Mesothelial cell of epicardium (in vitro differentiated cells): ENCODE results near the gene VSTM2B. TPM values are rescaled to one million over a fixed set of nuclear protein-coding genes. Genes with fewer than 3 reads are reported as not detected.

Experiments used
- DNase-seq, 2 experiments: peaks; one replicate each; pipeline ENCODE4 v3.0.0; 2021; ENCODE audit warnings: low spot score in 2 of 2; ENCODE audit not compliant: unreplicated experiment in 2 of 2
- H3K27ac Mint-ChIP-seq: 2 replicates; pipeline ENCODE4 v1.8.0; 2021; ENCODE audit warnings: mixed read lengths
- H3K27me3 Mint-ChIP-seq: 2 replicates; pipeline ENCODE4 v1.8.0; 2021; ENCODE audit warnings: low read depth, mixed read lengths
- H3K36me3 Mint-ChIP-seq: 2 replicates; pipeline ENCODE4 v1.8.0; 2021; ENCODE audit warnings: mixed read lengths
- H3K4me1 Mint-ChIP-seq: 2 replicates; pipeline ENCODE4 v1.8.0; 2021; ENCODE audit warnings: mixed read lengths
- H3K4me3 Mint-ChIP-seq: 2 replicates; pipeline ENCODE4 v1.8.0; 2021; ENCODE audit warnings: mild to moderate bottlenecking, moderate library complexity, mixed read lengths
- H3K9me3 Mint-ChIP-seq: 2 replicates; pipeline ENCODE4 v1.8.0; 2021; ENCODE audit warnings: mixed read lengths
- total RNA-seq: library from RNA; stranded (reverse); gene quantifications from 3 replicates; pipeline ENCODE4 v1.2.1, GENCODE V29; 2021
- TF ChIP-seq, protein P1 (sequence below): fragments of 200-600 bp; sonication (generic); IDR thresholded peaks from one replicate; pipeline ENCODE4 v1.5.0; 2021; ENCODE audit warnings: antibody characterized with exemption; ENCODE audit not compliant: unreplicated experiment

Gene VSTM2B
- total RNA-seq, 1 donor from 2014 or later: not detected

DNA sequence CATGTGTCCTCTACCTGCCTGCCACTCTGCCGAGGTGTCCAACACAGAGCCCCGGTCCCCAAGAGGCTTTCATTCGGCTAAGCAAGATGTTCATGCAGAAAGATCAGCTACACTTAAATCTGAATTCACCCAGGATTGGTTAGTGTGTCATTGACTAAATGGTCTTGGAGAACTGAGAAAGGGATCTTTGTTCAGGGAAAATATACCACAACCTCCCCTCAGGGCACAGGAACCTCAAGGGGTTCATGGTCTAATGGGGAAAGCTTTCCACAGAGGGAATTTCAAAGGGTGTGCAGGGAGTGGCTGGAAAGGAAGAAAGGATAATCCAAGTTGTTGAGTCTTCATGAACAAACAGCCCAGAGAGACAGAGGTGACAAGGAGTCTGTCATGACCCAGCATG is 65.9 kb downstream of the VSTM2B start:
- DNase-seq: no peak
- no peak overlapping the region for H3K27ac Mint-ChIP-seq
- H3K4me1 Mint-ChIP-seq: no peaks in the 10 kb centered on the region
- peaks cover 94% of the 10 kb centered on the region for H3K27me3 Mint-ChIP-seq
- TF ChIP-seq, protein P1, sequence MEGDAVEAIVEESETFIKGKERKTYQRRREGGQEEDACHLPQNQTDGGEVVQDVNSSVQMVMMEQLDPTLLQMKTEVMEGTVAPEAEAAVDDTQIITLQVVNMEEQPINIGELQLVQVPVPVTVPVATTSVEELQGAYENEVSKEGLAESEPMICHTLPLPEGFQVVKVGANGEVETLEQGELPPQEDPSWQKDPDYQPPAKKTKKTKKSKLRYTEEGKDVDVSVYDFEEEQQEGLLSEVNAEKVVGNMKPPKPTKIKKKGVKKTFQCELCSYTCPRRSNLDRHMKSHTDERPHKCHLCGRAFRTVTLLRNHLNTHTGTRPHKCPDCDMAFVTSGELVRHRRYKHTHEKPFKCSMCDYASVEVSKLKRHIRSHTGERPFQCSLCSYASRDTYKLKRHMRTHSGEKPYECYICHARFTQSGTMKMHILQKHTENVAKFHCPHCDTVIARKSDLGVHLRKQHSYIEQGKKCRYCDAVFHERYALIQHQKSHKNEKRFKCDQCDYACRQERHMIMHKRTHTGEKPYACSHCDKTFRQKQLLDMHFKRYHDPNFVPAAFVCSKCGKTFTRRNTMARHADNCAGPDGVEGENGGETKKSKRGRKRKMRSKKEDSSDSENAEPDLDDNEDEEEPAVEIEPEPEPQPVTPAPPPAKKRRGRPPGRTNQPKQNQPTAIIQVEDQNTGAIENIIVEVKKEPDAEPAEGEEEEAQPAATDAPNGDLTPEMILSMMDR: no peak
- H3K36me3 Mint-ChIP-seq: no peaks in the 10 kb centered on the region
- H3K9me3 Mint-ChIP-seq: no peaks in the 10 kb centered on the region
- no peak overlapping the region for H3K4me3 Mint-ChIP-seq

DNA sequence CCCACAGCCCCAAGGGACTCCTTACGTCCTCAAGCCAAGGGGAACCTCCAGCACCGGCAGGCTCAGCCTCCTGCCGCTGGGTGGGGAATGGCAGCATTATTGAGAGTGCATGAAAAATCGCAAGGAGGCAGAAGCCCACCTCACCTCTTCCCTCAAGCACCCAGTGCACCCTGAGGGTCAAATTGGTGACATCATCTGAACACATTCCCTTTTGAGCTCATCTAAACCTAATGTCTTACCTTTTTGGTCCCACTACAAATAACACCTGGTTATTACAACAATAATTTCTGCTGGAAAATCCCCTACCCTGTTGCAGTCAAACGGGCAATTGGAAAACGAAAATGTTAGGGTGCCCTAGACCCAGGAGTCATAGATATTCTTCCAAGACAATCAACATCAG is 68.1 kb downstream of the VSTM2B start:
- Mint-ChIP-seq H3K9me3 (no peaks in the 10 kb centered on the region), H3K4me3 (no peak overlapping the region), H3K36me3 (no peaks in the 10 kb centered on the region), H3K27ac (no peak overlapping the region), H3K4me1 (no peaks in the 10 kb centered on the region), H3K27me3 (peaks cover 93% of the 10 kb centered on the region)
- no peak for DNase-seq
- TF ChIP-seq, protein P1: no peak

DNA sequence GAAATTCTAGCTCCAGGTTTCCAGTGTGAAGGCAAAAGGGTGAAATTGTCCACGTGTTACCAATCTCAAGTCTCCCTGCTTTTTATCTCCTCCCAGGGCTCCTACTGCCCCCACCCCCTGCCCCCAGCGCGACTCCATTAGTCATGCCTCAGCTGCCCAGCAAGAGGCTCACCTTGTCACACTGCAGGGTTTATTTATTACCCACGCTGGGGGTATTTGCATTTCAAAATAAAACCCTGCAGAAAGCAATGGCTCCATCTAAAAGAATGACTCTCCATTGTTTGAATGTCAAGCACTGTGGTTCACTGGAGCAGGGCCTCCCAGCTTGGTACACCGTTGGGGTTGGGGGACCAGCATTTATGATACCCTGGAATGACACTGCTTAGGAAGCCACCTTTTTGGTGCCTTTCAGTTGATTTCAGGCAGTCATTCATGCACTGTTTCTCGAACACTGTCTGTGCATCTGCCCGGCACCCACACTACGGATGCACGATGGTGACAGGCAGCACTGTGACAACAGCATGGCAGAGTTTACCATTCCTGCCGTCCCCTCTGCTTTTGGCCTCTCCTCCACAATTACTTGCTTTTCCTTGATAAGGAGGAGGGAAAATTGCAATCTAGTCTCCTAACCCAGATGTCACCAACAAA is 70.4 kb downstream of the VSTM2B start:
- no peaks in the 10 kb centered on the region for H3K9me3 Mint-ChIP-seq
- DNase-seq: no peak
- no peaks in the 10 kb centered on the region for H3K4me1 Mint-ChIP-seq
- no peaks in the 10 kb centered on the region for H3K36me3 Mint-ChIP-seq
- TF ChIP-seq, protein P1: no peak
- no peak overlapping the region for H3K27ac Mint-ChIP-seq
- peaks cover 74% of the 10 kb centered on the region for H3K27me3 Mint-ChIP-seq
- H3K4me3 Mint-ChIP-seq: no peak overlapping the region

DNA sequence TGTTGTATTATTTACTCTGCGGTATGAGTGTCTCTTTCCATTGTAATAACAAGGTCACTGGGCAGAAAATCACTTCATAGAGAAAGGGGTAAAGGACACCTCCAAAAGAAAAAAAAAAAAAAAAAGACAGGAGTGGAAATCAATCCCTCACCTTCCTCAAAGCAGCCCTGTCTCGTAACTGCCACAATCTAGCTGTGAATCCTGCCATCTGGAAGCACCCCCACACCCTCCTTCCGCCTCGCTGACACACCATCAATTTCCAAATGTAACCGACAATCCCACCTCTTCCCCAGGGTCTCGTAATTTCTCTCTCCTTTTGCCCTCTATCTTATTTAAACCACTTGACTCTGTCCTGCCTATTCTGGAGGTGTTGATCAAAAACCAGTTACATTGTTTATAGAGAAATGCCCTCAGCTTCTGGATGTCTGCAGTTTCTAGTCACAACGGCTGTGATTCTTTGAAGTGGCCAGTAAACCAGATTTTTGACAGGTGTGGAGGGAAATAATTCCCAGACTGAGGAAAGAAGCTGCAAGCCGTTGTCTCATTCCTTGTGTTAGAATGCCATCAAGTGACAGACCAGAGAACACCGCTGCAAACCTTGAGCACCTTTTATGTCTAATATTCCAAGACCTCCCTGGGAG is 71.2 kb downstream of the VSTM2B start:
- Mint-ChIP-seq H3K27ac (no peak overlapping the region), H3K4me3 (no peak overlapping the region), H3K4me1 (no peaks in the 10 kb centered on the region), H3K36me3 (no peaks in the 10 kb centered on the region), H3K27me3 (peaks cover 66% of the 10 kb centered on the region), H3K9me3 (no peaks in the 10 kb centered on the region)
- TF ChIP-seq, protein P1: no peak
- DNase-seq: no peak

DNA sequence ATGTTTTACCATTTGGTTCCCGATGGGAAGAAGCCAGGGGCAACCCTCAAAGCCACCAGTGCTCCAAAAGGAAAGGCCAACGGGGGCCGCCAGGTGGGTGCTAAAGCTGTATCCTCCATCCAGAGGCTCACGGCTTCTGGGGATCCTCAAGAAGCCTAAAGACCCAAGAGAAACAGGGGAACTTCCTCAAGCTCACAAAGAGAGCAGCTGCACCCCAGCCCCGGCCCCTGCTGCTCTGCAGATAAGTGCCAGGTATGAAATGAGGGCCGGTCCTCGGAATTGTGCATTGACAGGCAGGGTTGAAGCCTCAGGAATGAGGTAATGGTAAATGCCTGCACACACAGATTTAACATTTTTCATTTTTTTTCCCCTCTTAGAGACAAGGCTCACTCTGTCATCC is 72.2 kb downstream of the VSTM2B start:
- no peaks in the 10 kb centered on the region for H3K4me1 Mint-ChIP-seq
- H3K27ac Mint-ChIP-seq: no peak overlapping the region
- no peak overlapping the region for H3K4me3 Mint-ChIP-seq
- TF ChIP-seq, protein P1: no peak
- H3K9me3 Mint-ChIP-seq: no peaks in the 10 kb centered on the region
- no peak for DNase-seq
- H3K27me3 Mint-ChIP-seq: peaks cover 55% of the 10 kb centered on the region
- no peaks in the 10 kb centered on the region for H3K36me3 Mint-ChIP-seq
